ENCODE data around the gene BARX2.

DNA sequence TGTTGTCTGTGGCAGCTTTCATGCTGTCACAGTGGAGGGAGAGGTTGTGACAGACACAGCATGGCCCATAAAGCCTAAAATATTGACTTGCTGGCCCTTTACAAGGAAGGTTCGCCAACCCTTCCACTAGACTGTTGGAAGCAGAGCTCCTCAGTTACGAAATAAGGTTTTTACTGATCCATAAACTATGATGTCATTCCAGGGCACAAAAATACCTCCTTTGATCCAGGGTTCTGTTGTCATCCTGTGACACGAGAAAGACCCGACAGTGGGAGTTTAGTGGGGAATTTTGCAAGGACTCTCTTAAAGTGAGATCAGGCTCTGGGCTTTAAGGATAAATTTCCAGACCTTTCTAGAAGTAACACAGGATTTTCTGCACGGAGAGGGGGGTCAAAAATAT, 15.7 kb downstream of the BARX2 start:
- TF ChIP-seq GATA2 (IDR thresholded peaks at IDR 0.05; ENCODE audit: low read depth, low read length) (no peak), GATA3 (IDR thresholded peaks at IDR 0.05; ENCODE audit: low read depth, low read length) (no peak)

All from SH-SY5Y (cell line).